HCT116 (cell line): ENCODE data around the gene RAB19. TPM values are rescaled to one million over a fixed set of nuclear protein-coding genes. Genes with fewer than 3 reads are reported as not detected.
"Not testable (repeated sequence)": the region's sequence is repeated elsewhere in the genome, so short reads cannot be mapped to it uniquely, and the experiment has no call there.

ENCODE experiments used
- ATAC-seq: fragments of 200-7000 bp; cut with Tn5 transposase; 2 replicates; pipeline ENCODE4 v1.9.1; 2020; ENCODE audit warnings: mild to moderate bottlenecking, moderate library complexity
- BruUV-seq: library from RNA; stranded (reverse); fragments of 400-500 nt; replicated peaks from 2 replicates; lab custom pipeline; 2021; lab: Mats Ljungman, UMichigan
- CTCF ChIA-PET: fragments of 300-600 bp; sonication (Branson Sonifier 250); formaldehyde crosslinking; loops from one replicate; lab custom pipeline; 2021; ENCODE audit warnings: antibody characterized with exemption; lab: Charles Lee
- POLR2A ChIA-PET: fragments of 300-600, 350-600 bp; sonication (Branson Sonifier 250); formaldehyde crosslinking; loops from one replicate; lab custom pipeline; 2021; ENCODE audit warnings: antibody characterized with exemption; lab: Charles Lee
- RAD21 ChIA-PET, 2 experiments: fragments of 300-600 bp; sonication (Branson Sonifier 250); formaldehyde crosslinking; loops; one replicate each; lab custom pipeline; 2023; ENCODE audit warnings: low total read pairs in 2 of 2; ENCODE audit not compliant: uncharacterized antibody in 2 of 2, unreplicated experiment in 2 of 2, low non-redundant PET in 1 of 2; lab: Charles Lee
- DNase-seq: peaks from one replicate; pipeline ENCODE4 v3.0.0-alpha.2; 2010; ENCODE audit warnings: low read depth, low spot score
- H2AFZ ChIP-seq: fragments of 200-600 bp; shearing (Covaris generic), sonication (generic); 2 replicates; pipeline ENCODE4 v1.6.1; 2017; ENCODE audit warnings: low read depth, mixed run types, mixed read lengths, antibody characterized with exemption, low read length; ENCODE audit not compliant: poor library complexity, severe bottlenecking
- H3K27ac ChIP-seq: 2 replicates; pipeline ENCODE4 v1.5.1; 2012; ENCODE audit warnings: low read depth, low read length
- H3K27me3 ChIP-seq: fragments of 200-600 bp; sonication (generic); 2 replicates; pipeline ENCODE4 v1.6.1; 2016; ENCODE audit warnings: mixed run types, low read length, mixed read lengths; ENCODE audit not compliant: insufficient read depth
- H3K36me3 ChIP-seq, 2 experiments: fragments of 200-500 bp in 1 of 2; fragments of 200-600 bp in 1 of 2; sonication (Bioruptor generic) in 1 of 2; sonication (generic) in 1 of 2; 2 replicates each; pipeline versions ENCODE4 v1.5.1 to v1.6.1; 2014 to 2016; ENCODE audit warnings: low read length in 2 of 2, inconsistent platforms in 1 of 2, mixed read lengths in 1 of 2, mixed run types in 1 of 2; ENCODE audit not compliant: insufficient read depth in 2 of 2, control insufficient read depth in 1 of 2
- H3K4me1 ChIP-seq, 2 experiments: fragments of 200-600 bp in 1 of 2; sonication (generic) in 1 of 2; 2 replicates each; pipeline versions ENCODE4 v1.5.1 to v1.6.1; 2012 to 2017; ENCODE audit warnings: low read length in 2 of 2, inconsistent platforms in 1 of 2, mild to moderate bottlenecking in 1 of 2, mixed read lengths in 1 of 2, mixed run types in 1 of 2, moderate library complexity in 1 of 2; ENCODE audit not compliant: insufficient read depth in 2 of 2, control insufficient read depth in 1 of 2
- H3K4me2 ChIP-seq: fragments of 200-600 bp; sonication (generic); 2 replicates; pipeline ENCODE4 v1.6.1; 2017; ENCODE audit warnings: mixed run types, low read length, mixed read lengths
- H3K4me3 ChIP-seq, 2 experiments: fragments of 200-600 bp in 1 of 2; sonication (generic) in 1 of 2; replicated peaks in 1 of 2; 2 replicates each; pipeline ENCODE4 v1.5.1; 2011 to 2016; ENCODE audit warnings: low read length in 2 of 2, control low read depth in 1 of 2, low read depth in 1 of 2, mild to moderate bottlenecking in 1 of 2, mixed read lengths in 1 of 2, mixed run types in 1 of 2
- H3K79me2 ChIP-seq: fragments of 200-600 bp; sonication (generic); 2 replicates; pipeline ENCODE4 v1.6.1; 2017; ENCODE audit warnings: mild to moderate bottlenecking, mixed run types, low read length, moderate library complexity, mixed read lengths; ENCODE audit not compliant: insufficient read depth
- H3K9ac ChIP-seq: fragments of 200-600 bp; sonication (generic); 2 replicates; pipeline ENCODE4 v1.6.1; 2016; ENCODE audit warnings: low read length, mixed read lengths
- H3K9me2 ChIP-seq: fragments of 200-600 bp; sonication (generic), shearing (Covaris generic); 2 replicates; pipeline ENCODE4 v1.6.1; 2017; ENCODE audit warnings: mixed run types, mild to moderate bottlenecking, moderate library complexity; ENCODE audit not compliant: insufficient read depth
- H3K9me3 ChIP-seq, 2 experiments: fragments of 200-500 bp in 1 of 2; fragments of 200-600 bp in 1 of 2; sonication (Bioruptor generic) in 1 of 2; sonication (generic) in 1 of 2; 2 replicates each; pipeline ENCODE4 v1.6.1; 2014 to 2017; ENCODE audit warnings: low read length in 2 of 2, mixed read lengths in 2 of 2, inconsistent platforms in 1 of 2, low read depth in 1 of 2, mild to moderate bottlenecking in 1 of 2, mixed run types in 1 of 2, moderate library complexity in 1 of 2; ENCODE audit not compliant: control insufficient read depth in 1 of 2, insufficient read depth in 1 of 2
- H4K20me1 ChIP-seq: fragments of 200-600 bp; sonication (generic), shearing (Covaris generic); 2 replicates; pipeline ENCODE4 v1.6.1; 2017; ENCODE audit warnings: mixed run types, mild to moderate bottlenecking, moderate library complexity; ENCODE audit not compliant: insufficient read depth
- ATF3 ChIP-seq: IDR thresholded peaks from 2 replicates; pipeline ENCODE4 v1.6.1; 2012
- ELF1 ChIP-seq: IDR thresholded peaks from 2 replicates; pipeline ENCODE4 v1.6.1; 2012; ENCODE audit warnings: low read depth, borderline replicate concordance
- EZH2 ChIP-seq: fragments of 200-600 bp; sonication (generic); IDR thresholded peaks from 2 replicates; pipeline ENCODE4 v1.6.1; 2017; ENCODE audit warnings: antibody characterized with exemption, mixed run types
- EZH2phosphoT487 ChIP-seq: fragments of 200-600 bp; IDR thresholded peaks from 2 replicates; pipeline ENCODE4 v1.6.1; 2018; ENCODE audit warnings: antibody characterized with exemption, borderline replicate concordance
- FOSL1 ChIP-seq: IDR thresholded peaks from 2 replicates; pipeline ENCODE4 v1.6.1; 2012; ENCODE audit warnings: low read depth
- JUND ChIP-seq: IDR thresholded peaks from 2 replicates; pipeline ENCODE4 v1.6.1; 2012
- POLR2AphosphoS5 ChIP-seq: IDR thresholded peaks from 2 replicates; pipeline ENCODE4 v1.6.1; 2011; ENCODE audit warnings: mild to moderate bottlenecking, low read depth, low read length, moderate library complexity
- SP1 ChIP-seq: IDR thresholded peaks from 2 replicates; pipeline ENCODE4 v1.6.1; 2012; ENCODE audit warnings: low read depth
- TCF7L2 ChIP-seq: IDR thresholded peaks from 2 replicates; pipeline ENCODE4 v1.7.0; 2011; ENCODE audit warnings: borderline replicate concordance, inconsistent platforms; ENCODE audit not compliant: insufficient read depth, insufficient read length; ENCODE audit errors: extremely low read depth
- ZBTB33 ChIP-seq: IDR thresholded peaks from 2 replicates; pipeline ENCODE4 v1.6.1; 2011; ENCODE audit warnings: mild to moderate bottlenecking, low read length, moderate library complexity; ENCODE audit not compliant: insufficient replicate concordance; ENCODE audit errors: extremely low read depth
- ZFX ChIP-seq: fragments of 450-650 bp; IDR thresholded peaks from 2 replicates; pipeline ENCODE4 v1.6.1; 2017
- intact Hi-C: fragments of 100-400 bp; cut with micrococcal nuclease; formaldehyde crosslinking; loops from 2 replicates; pipeline ENCODE4 v1.10.0; 2022
- total RNA-seq: library from RNA; stranded (reverse); gene quantifications from one replicate; pipeline ENCODE4 v1.2.1, GENCODE V29; 2021; ENCODE audit not compliant: unreplicated experiment

Gene RAB19
- total RNA-seq, 1 experiment from 2014 or later = 2.6 TPM

- ChIA-PET CTCF (no interaction called here), RAD21 (no interaction called here), POLR2A (no interaction called here)
- Histone ChIP-seq H3K36me3 (no peaks in the 10 kb centered on the region), H3K79me2 (no peaks in the 10 kb centered on the region), H3K27me3 (no peaks in the 10 kb centered on the region), H3K9me3 (no peaks in the 10 kb centered on the region), H3K9ac (no peak overlapping the region), H3K27ac (no peak overlapping the region), H3K4me3 (no peak overlapping the region), H2AFZ (no peak overlapping the region), H3K9me2 (no peaks in the 10 kb centered on the region), H3K4me2 (no peak overlapping the region), H4K20me1 (no peaks in the 10 kb centered on the region), H3K4me1 (no peaks in the 10 kb centered on the region)
- TF ChIP-seq EZH2 (no peak), ATF3 (no peak), ZFX (no peak), ELF1 (no peak), POLR2AphosphoS5 (no peak), TCF7L2 (no peak), ZBTB33 (no peak), JUND (no peak), SP1 (no peak), EZH2phosphoT487 (no peak), FOSL1 (no peak)
- DNase-seq (no peak), ATAC-seq (no peak)
- intact Hi-C loops = no loop called here
- BruUV-seq = no TSS peak
These were observed 13.7 kb downstream of the RAB19 start for GRCh38 chr7:140417456-140418155.

GRCh38 chr7:140418156-140418472, 14.3 kb downstream of the RAB19 start:
- H3K4me2 ChIP-seq, H3K9ac ChIP-seq, RAD21 ChIA-PET, H3K4me1 ChIP-seq, H3K4me3 ChIP-seq, H3K9me3 ChIP-seq, intact Hi-C loops, POLR2A ChIA-PET, H3K9me2 ChIP-seq, H3K27ac ChIP-seq, ATAC-seq, DNase-seq, CTCF ChIA-PET, BruUV-seq, H3K27me3 ChIP-seq, H2AFZ ChIP-seq, H3K79me2 ChIP-seq, H4K20me1 ChIP-seq, H3K36me3 ChIP-seq: not testable (repeated sequence)
